ENCODE measurements around the gene SLIT3. TPM values are rescaled to one million over a fixed set of nuclear protein-coding genes. Genes with fewer than 3 reads are reported as not detected.

SLIT3 gene
- total RNA-seq, 1 experiment from 2014 or later = 0.10 TPM

GRCh38 chr5:169002953-169003555 is 297.9 kb downstream of the SLIT3 start:
- no peaks in the 10 kb centered on the region for H3K9me2 ChIP-seq (ENCODE audit: insufficient read depth)
- POLR2A ChIA-PET = no interaction called here
- TF ChIP-seq TCF7L2 (IDR thresholded peaks at IDR 0.05; ENCODE audit: borderline replicate concordance, extremely low read depth, insufficient read depth, insufficient read length) (no peak), POLR2A (IDR thresholded peaks at IDR 0.05; ENCODE audit: borderline replicate concordance, extremely low read depth, insufficient read depth, insufficient read length) (no peak), CBX3 (IDR thresholded peaks at IDR 0.05; ENCODE audit: low read depth) (no peak), SIN3A (IDR thresholded peaks at IDR 0.05; ENCODE audit: low read depth) (no peak), ELF1 (IDR thresholded peaks at IDR 0.05; ENCODE audit: borderline replicate concordance, low read depth) (no peak), EZH2phosphoT487 (IDR thresholded peaks at IDR 0.05; ENCODE audit: borderline replicate concordance) (no peak), RAD21 (IDR thresholded peaks at IDR 0.05; ENCODE audit: low read depth) (no peak), ZNF274 (IDR thresholded peaks at IDR 0.05; ENCODE audit: low read depth, low read length) (no peak), MAX (IDR thresholded peaks at IDR 0.05) (no peak), FOSL1 (IDR thresholded peaks at IDR 0.05; ENCODE audit: low read depth) (no peak), YY1 (IDR thresholded peaks at IDR 0.05; ENCODE audit: extremely low read depth, insufficient replicate concordance, low read depth, low read length) (no peak), SP1 (IDR thresholded peaks at IDR 0.05; ENCODE audit: low read depth) (no peak), CTCF (IDR thresholded peaks at IDR 0.05 in 2 of 3, conservative IDR thresholded peaks at IDR 0.05 in 1 of 3; ENCODE audit: borderline replicate concordance in 1 of 3, insufficient read depth in 1 of 3, low read depth in 2 of 3, low read length in 2 of 3) (no peak), EGR1 (IDR thresholded peaks at IDR 0.05; ENCODE audit: low read depth) (no peak), ZFX (IDR thresholded peaks at IDR 0.05) (no peak), EZH2 (IDR thresholded peaks at IDR 0.05) (no peak), JUND (IDR thresholded peaks at IDR 0.05) (no peak), POLR2AphosphoS5 (IDR thresholded peaks at IDR 0.05; ENCODE audit: low read depth, low read length) (no peak), SRF (IDR thresholded peaks at IDR 0.05; ENCODE audit: low read depth) (no peak), REST (IDR thresholded peaks at IDR 0.05; ENCODE audit: low read depth) (no peak)
- intact Hi-C loops (cut with micrococcal nuclease) = no loop called here
- H3K4me2 ChIP-seq (ENCODE audit: low read length) = no peak overlapping the region
- CTCF ChIA-PET = no interaction called here
- H3K27me3 ChIP-seq (ENCODE audit: insufficient read depth, low read length) = peaks cover 18% of the 10 kb centered on the region; the same call in 1 of the 2 replicates
- no peak overlapping the region for H2AFZ ChIP-seq (ENCODE audit: low read depth, low read length, poor library complexity, severe bottlenecking)
- no peaks in the 10 kb centered on the region for H3K9me3 ChIP-seq (ENCODE audit: control insufficient read depth in 1 of 2, insufficient read depth in 1 of 2, low read depth in 1 of 2, low read length in 2 of 2)
- H3K4me1 ChIP-seq (ENCODE audit: control insufficient read depth in 1 of 2, insufficient read depth in 2 of 2, low read length in 2 of 2) = peaks cover 9 to 21% of the 10 kb centered on the region in 2 experiments; a peak in 3 of 4 replicates
- H3K4me3 ChIP-seq (replicated peaks in 1 of 2; ENCODE audit: low read depth in 1 of 2, low read length in 2 of 2) = no peak overlapping the region
- no peaks in the 10 kb centered on the region for H4K20me1 ChIP-seq (ENCODE audit: insufficient read depth)
- H3K9ac ChIP-seq (ENCODE audit: low read length) = no peak overlapping the region
- H3K79me2 ChIP-seq (ENCODE audit: insufficient read depth, low read length) = no peaks in the 10 kb centered on the region
- no TSS peak for BruUV-seq (replicated peaks)
- DNase-seq (ENCODE audit: low read depth, low spot score) (no peak), ATAC-seq (no peak)
- no peaks in the 10 kb centered on the region for H3K36me3 ChIP-seq (ENCODE audit: control insufficient read depth in 1 of 2, insufficient read depth in 2 of 2, low read length in 2 of 2)
- RAD21 ChIA-PET (ENCODE audit: low non-redundant PET in 1 of 2, low total read pairs in 2 of 2, uncharacterized antibody in 2 of 2, unreplicated experiment in 2 of 2) = no interaction called here
- H3K27ac ChIP-seq (ENCODE audit: low read depth, low read length) = no peak overlapping the region

Data from HCT116 (cell line).